T-helper 9 cell (primary cell): ENCODE results near the gene FCN3.

Experiments
- DNase-seq: peaks from one replicate; pipeline ENCODE4 v3.0.0-alpha.2; 2020

Gene FCN3

DNA sequence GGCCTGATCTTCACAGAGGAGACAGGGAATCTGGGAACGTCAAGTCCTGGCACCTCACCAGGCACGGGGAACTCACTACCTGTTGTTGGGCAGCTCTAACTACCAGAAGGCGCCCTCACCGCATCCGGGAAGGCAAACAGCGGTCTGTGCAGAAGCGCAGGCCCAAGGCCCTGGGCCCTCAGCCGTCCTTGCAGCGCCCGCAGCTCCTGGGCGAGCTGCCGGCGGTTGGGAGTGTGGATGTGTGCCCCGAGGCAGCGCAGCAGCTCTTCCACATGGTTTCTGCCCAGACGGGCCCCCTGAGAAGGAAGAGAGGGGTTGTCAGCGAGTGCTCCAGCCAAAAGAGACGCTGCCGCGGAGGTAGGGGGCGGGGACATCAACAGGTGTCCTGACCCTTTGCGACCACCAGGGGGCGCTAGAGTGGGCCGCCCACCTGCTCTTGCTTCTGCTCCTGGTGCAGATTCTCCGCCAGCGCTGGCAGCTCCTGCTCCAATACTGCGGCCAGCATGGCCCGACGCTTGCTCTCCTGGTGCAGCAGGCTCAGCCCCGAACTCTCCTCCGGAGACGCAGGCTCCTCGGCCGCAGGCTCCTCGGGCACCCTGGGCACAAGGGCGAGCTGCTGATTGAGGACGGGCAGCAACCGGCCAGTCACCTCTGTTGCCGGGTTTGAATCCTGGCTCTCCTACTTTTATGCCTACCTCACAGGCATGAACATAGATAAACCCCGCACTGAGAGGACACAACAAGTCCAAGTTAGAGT is 17.2 kb downstream of the FCN3 start:
- peak; percentile 72 for DNase-seq

DNA sequence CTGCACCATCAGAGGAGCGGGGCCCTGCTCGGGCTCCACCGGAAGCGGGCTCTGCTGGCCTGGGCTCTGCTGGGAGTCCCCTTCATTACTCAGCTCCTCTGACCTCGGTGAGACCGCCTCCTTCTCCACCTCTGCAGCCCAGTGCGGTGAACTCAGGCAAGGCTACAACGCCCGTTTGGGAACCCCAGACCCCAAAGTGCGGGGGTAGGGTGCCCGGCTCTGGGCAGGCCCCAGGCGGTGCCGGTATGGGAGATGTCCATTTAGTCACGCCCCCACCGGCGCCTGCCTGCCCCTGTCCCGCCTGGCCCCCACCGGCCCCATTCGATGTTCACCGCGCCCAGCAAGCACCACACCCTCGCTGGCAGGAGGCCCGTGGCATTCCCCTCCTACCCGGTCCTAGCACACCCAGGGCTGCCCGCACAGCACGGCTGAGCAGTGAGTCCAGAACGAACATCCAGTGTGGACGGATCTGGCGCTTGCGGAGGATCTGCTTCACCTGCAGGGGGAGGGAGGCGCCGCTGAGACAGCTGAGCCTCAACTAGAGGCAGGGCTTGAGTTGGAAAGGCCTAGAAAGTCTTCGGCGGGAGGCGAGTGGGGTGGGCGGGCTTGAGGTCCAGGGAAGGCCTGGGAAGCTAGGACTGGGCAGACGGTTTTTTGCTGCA is 17.9 kb downstream of the FCN3 start:
- DNase-seq = no peak

DNA sequence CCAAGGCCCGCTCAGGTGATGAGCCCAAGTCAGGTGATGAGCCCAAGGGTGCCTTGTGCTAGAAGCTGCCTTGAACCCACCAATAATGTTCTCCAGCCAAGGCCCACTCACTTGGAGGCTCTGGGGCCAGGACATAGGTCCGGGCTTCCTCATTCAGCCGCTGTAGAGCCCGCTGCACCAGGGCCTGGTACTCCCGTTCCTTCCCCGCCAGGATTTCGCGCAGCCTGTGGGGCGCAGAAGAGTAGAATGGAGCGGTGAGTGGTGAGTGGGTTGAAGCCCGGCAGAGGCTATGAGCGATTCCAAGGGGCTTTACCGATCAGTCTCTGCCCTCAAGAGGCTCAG is 18.4 kb downstream of the FCN3 start:
- no peak for DNase-seq

DNA sequence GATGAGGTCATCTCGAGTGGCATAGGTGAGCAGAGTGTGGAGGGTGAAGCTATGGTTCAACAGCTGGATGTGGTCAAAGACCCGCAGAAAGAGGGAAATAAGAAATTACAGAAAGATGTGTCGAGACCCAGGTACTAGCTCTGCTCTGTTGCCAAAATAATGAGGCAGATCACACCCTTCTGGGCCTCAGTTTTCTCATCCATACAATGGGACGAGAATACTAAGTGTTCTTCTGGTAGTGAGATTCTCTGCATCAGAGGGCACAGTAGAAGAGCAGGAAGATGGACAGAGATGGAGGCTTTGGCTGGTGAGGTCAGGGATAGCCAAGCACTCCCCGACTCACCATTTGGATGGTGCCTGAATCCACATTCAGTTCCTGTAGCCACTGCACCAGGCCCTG is 18.9 kb downstream of the FCN3 start:
- DNase-seq = no peak

DNA sequence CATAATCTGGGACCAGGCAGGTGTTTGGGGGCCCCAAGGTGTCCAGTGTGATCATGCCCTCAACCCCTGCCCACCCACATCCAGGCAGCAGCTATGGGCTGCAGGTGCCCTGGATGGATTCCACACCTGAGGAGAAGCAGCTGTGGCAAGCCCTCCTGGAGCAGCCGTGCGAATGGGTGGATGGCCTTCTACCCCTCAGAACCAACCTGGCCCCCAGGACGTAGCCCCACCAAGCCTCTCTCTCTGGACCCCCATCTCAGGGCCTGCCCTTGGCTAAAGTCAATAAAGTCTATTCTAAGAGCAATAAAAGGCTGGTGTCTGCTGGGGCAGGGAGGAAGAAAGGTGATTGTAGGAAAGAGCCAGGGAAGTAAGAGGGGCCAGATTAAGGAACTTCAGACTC is 21.0 kb downstream of the FCN3 start:
- no peak for DNase-seq

DNA sequence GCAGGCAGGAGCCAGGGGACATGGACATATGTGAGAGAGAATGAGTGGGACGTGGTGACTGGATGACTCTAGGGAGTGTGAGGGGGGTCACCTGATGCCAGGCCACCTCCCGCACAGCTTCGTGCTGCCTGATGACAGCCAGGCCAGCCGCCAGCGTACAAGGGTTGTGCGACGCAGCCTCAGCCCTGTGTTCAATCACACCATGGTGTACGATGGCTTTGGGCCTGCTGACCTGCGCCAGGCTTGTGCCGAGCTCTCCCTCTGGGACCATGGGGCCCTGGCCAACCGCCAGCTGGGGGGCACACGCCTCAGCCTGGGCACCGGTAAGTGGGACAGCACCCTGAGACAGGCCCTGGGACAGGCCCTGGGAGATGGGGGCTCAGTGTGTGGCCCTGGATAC is 21.5 kb downstream of the FCN3 start:
- DNase-seq = no peak

DNA sequence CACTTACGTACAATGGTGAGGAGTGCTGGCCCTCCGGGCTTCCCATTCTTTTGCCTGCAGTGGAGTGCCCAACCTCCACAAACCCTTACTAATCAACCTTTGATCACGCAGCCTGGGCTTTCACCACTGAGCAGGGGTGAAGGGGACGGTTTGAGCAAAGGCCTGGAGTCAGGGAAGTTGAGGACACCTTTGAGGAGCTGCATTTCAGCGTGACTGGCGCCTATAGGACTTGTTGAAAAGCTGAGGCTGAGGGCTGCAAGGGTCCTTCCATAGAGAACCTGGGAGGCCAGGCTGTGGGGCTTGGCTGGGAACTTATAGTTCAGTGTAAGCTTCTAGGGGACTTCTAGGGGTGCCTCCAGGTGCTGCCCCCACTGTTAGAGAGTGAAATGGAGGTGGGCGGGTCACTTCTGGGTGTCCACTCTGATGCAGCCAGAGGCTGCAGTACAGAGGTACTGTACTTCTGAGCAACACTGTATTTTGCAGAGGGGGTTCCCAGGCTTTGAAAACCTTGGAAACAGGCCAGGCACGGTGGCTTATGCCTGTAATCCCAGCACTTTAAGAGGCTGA is 23.0 kb downstream of the FCN3 start:
- DNase-seq = no peak

DNA sequence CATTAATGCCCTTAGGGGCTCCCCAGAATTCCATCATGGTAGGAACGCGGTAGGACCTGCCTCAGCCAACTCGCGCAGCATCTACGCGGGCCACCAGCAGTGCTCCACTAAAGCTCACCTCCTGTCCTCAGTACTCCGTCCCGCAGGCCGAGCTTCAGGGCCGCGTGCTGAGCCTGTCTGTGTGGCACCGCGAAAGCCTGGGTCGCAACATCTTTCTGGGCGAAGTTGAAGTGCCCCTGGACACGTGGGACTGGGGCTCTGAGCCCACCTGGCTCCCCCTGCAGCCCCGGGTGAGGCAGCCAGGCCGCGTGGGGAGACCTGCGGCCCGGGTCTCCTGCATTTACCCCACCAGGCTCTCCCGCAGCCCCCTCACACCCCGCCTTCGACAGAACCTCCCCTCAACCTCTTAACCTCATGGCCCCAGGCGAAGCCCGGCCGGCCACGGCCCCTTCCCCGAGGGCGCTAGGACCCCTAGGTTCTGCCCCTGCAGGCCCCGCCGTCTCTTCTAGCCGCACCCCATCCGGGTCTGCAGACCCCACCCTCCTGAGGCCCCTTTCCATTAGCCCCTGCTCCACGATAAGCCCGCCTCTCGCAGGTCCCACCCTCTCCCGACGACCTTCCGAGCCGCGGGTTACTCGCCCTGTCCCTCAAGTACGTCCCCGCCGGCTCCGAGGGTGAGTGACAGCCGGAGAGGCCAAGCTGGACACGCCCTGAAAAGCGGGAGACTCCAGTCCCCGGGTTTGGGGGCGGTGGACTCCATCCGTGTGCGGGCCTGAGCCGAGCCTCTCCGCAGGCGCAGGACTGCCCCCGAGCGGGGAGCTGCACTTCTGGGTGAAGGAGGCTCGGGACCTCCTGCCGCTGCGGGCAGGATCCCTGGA is 23.7 kb downstream of the FCN3 start:
- DNase-seq = no peak

DNA sequence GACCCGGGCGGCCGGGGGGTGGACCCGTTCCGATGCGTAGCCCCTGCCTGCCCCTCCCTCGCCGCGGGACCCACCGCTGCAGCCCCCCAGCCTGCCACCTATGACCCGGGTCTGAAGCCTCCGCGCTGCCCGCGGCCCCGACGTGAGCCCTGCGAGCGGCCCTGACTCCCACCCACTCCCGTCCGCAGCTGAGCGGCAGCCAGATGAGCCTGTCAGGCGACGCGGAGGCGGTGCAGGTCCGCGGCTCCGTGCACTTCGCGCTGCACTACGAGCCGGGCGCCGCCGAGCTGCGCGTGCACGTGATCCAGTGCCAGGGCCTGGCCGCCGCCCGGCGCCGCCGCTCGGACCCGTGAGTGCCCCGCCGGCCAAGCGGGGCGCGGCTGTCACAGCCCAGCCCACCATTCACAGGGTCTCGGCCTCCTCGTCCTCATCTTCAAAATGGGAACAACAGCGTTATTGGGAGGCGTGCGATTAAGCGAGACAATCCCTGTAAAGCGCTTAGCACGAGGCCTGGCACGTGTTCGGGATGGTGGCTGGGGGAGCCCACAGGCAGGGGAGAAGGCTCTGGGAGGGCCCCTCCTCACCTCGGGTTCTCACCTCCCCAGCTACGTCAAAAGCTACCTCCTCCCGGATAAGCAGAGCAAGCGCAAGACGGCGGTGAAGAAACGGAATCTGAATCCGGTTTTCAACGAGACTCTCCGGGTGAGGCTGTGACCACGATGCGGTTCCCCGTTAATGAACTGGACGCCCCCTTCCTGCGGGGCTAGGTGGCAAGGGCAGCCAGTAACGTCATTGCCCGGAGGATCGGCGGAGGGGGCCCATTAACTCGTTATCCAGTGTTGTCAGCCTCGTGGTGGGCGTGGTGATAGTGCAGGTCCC is 24.6 kb downstream of the FCN3 start:
- DNase-seq = no peak

DNA sequence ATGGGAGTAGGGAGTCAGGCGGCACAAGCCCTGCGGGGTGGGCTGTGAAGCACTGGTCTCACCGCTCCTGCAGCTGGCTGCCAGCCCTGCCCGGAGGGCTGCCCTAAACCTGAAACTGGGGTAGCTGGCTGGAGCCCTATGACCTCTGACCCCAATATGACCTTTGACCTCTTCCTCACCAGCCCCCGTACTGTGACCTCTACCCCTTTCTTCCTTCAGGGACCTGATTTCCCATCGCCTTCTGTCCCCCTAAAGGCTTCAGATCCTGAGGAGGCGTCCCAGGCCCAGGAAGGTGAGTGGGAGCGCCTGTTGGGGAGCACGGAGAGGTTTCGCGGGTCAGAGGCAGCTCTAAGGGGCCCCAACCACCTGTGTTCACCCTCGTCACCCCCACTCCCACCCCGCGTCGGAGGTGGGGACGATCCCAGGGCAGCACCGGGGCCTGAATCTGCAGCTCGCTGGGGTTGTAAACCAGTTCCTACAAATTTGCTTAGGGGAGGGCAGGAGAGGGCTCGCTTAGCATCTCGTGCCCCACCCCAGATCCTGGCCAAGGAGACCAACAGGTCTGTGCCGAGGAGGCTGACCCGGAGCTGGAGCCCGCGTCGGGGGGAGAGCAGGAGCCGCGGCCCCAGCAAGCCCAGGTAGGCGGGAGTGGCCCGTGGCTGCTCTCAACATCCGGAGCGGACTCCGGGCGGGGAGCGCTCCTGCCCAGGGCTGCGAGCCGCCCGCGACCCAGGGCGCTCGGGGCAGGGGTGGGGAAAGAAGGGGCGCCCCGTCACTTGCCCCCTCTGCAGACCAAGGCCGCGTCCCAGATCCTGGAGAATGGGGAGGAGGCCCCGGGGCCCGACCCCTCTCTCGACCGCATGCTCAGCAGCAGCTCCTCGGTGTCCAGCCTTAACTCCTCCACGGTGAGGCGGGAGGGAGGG is 25.5 kb downstream of the FCN3 start:
- no peak for DNase-seq

DNA sequence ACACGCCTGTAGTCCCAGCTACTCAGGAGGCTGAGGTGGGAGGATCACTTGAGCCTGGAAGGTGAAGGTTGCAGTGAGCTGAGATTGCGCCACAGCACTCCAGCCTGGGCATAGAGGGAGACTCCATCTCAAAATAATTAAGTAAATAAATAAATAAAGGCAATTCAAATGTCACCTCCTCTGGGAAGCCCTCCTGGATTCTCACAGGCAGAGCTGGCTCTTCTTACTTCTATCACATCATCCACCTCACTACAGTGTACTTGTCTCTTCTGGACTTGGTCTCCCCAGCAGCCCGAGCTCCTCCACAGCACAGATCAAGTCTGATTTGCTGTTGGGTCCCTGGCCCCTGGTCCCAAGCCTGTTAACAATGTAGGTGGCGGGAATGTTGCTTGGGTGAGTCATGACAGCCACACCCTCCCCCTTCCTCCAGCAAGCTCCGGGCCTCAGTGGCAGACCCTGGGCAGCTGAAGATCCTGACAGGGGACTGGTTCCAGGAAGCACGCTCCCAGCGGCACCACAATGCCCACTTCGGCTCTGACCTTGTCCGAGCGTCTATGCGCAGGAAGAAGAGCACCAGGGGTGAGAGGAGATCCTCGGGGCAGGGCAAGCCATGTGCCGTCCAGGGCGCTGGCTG is 27.5 kb downstream of the FCN3 start:
- DNase-seq = no peak

DNA sequence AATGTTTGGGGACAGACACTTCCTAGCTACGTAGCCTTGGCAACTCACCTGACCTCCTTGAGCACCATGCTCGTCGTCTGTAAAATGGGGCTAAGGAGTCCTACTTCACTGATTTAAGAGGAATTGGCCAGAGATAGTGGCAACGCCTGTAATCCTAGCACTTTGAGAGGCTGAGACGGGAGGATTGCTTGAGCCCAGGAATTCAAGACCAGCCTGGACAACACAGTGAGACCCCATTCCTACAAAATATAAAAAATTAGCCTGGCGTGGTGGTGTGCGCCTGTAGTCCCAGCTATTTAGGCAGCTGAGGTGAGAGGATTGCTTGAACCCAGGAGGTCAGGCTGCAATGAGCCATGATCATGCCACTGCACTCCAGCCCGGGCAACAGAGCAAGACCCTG is 28.3 kb downstream of the FCN3 start:
- DNase-seq = no peak

DNA sequence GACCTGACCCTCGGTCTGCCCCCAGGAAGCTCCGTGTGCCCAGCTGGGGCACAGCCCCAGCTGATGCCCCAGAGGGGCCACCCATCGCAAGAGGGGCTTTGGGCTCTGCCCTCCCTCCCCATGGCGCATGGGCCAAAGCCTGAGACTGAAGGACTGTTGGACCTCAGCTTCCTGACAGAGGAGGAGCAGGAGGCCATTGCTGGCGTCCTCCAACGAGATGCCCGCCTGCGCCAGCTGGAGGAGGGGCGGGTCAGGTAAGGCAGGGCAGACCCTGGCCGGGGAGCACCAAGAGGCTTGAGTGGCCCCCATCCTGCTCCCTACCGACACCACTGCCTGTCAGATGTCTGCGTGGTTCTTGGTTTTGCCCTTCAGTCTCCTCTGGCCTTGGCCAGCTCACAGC is 29.4 kb downstream of the FCN3 start:
- DNase-seq = no peak

DNA sequence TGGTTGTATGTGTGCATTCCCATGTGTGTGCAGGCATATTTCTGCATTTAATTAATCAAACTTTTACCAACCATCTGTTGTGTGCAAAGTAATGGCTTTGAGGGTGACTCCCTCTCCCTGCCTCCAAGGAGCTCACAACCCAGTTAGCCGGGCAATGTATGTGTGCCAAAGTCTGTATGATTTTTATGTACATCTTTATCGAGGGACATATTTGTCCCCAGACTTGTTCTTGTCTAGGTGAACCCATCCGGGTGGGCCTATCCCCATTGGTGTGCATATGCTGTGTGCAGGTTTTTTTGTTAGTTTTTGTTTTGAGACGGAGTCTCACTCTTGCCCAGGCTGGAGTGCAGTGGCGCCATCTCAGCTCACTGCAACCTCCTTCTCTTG is 31.0 kb downstream of the FCN3 start:
- no peak for DNase-seq

DNA sequence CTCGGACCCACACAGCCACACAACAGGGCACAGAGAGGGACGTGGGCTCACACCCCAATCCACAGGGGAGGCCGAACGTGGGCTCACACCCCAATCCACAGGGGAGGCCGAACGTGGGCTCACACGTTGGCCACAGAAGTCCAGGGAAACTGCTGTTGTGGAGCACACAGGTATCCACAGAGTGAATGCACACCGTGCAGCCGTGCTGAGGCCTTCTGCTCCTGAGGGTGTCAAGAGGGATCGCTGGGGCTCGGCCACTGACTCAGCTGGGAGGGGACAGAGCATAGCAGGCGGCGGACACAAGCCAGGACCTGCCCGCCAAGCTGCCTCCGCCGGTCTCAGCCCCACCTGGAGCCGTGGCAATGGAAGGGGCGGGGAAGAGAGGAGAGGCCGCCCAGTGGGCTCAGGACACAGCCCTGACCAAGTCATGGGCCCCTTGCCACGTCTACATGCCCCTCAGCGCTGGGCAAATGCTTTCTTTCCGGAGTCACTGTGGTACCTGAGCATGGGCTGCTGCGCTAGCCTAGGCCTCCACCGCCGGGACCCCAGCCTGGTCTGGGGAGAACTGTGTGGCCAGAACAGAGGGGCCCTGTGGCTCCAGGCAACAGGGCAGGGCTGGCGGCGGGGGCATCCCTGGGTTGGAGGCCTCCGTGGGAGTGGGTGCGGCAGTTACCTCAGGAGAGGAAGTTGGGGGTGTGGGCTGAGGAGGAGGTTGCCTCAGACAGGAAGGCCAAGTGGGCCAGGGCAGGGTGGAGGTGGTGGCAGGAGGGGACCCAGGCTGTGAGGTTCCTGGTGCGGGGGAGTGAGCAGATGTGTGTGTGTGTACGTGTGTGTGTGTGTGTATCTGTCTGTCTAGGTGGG is 31.6 kb downstream of the FCN3 start:
- peak; percentile 72 for DNase-seq

DNA sequence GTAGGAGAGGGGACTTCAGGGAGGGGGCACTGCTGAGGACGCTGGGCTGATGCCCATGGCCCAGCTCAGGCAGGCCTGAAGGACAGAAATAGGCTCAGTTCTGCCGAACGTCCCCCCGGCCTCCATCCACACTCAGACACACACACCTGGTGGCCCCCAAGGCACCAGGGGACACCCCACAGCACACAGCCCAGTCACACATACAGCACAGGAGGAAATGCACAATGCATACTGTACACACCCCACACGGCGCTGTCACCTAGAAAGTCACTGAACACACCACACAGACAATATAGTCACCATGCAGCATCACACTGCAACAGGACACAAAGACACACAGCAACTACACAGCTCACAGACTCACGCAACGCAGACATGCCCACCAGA is 32.2 kb downstream of the FCN3 start:
- DNase-seq = no peak

DNA sequence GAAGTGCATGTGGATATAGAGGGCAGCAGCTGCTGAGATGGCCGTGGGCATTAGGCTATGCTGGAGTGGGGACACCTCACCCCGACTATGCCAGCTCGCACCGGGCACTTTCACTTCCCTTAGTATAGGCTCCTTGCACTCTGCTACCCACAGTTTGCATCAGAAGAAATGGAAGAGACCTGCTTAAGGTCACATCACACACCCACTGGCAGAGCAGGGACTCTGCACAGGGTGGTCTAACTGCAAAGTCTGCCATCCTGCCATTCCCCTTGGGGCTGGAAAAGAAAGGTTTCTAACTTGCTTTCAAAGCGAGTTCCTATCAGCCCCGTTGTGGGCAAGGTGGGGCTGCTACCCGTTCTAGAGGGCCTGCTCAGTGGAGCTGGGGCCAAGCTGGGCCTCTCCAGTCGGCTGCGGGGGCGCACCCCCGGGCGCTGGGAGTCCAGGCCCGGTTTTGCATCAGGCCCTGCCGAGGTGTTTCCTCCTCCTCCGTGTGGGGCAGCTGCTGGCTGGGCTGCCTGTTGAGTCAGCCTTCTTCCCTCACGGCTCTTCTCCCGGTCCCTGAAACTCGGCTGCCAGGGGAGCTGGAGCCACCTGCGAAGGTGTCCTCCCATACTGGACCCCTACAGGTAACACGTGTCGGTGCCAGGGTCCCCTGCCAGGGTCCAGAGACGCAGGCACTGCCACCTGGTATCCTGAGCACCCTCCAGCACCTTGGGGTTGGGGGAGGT is 32.9 kb downstream of the FCN3 start, which contains the start of gene SYTL1:
Gene SYTL1 (plus strand): TSS at position 498 of the 728 bp plus-strand sequence. CDS start 3,313 bp downstream, outside the sequence.
- peak; percentile 50 for DNase-seq

DNA sequence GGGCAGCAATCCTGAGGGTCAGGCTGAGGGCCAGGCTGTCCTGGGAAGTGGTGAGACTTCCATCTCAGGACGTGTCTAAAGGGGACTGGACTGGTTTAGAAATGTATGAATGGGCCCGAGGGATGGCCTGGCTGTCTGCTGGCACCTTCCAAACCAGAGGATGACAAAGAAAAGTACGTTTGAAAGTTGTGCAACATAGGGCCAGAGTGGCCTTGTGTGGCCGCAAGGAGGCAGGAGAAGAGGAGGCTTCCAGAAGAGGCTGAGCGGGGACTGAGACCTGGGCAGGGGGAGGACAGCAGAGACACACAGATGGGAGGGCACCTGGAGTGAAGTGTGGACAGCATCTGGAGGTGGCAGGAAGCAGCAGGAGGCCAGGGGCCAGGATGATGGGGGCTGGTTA is 35.4 kb downstream of the FCN3 start:
- DNase-seq = no peak

DNA sequence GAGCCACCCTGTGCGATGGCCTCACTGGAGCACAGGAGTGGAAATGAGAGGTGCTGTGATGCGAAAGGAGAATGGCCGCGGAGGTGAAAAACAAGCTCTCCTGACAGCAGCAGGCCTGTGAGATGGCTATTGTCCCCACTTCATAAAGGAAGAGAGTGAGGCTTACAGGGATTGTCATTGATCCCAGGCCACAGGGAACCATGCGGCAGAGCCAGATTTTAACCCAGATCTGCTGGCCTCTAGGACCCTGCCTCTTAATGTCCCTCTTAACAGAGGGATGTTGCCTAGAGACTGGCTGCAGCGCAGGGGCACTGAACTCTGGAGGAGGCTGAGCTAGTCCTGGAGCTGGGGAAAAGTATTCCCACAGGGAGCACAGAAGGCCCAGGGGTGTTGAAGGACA is 35.9 kb downstream of the FCN3 start:
- no peak for DNase-seq
